Neuronal stem cell (in vitro differentiated cells): ENCODE data around the gene ARHGAP22.

Source experiments
- DNase-seq: peaks from one replicate; pipeline ENCODE4 v3.0.0-alpha.2; 2013; ENCODE audit warnings: low spot score
- H2AFZ ChIP-seq: one replicate; pipeline ENCODE4 v1.6.1; 2013; ENCODE audit warnings: mild to moderate bottlenecking, low read length, inconsistent platforms
- H2AK5ac ChIP-seq: 2 replicates; pipeline ENCODE4 v1.6.1; 2013; ENCODE audit warnings: low read depth, mild to moderate bottlenecking, inconsistent platforms, low read length, moderate library complexity, mixed read lengths
- H2BK120ac ChIP-seq: 2 replicates; pipeline ENCODE4 v1.6.1; 2013; ENCODE audit warnings: low read depth, mild to moderate bottlenecking, inconsistent platforms, low read length, moderate library complexity, mixed read lengths
- H2BK12ac ChIP-seq: one replicate; pipeline ENCODE4 v1.6.1; 2013; ENCODE audit warnings: low read length, inconsistent platforms
- H2BK15ac ChIP-seq: 2 replicates; pipeline ENCODE4 v1.6.1; 2013; ENCODE audit warnings: mild to moderate bottlenecking, low read length, inconsistent platforms, mixed read lengths
- H2BK5ac ChIP-seq: one replicate; pipeline ENCODE4 v1.6.1; 2013; ENCODE audit warnings: inconsistent platforms, mild to moderate bottlenecking, low read length, moderate library complexity
- H3K14ac ChIP-seq: one replicate; pipeline ENCODE4 v1.6.1; 2013; ENCODE audit warnings: low read length, inconsistent platforms
- H3K18ac ChIP-seq: 2 replicates; pipeline ENCODE4 v1.6.1; 2013; ENCODE audit warnings: low read length, inconsistent platforms
- H3K23ac ChIP-seq: 2 replicates; pipeline ENCODE4 v1.6.1; 2013; ENCODE audit warnings: low read depth, mild to moderate bottlenecking, mixed read lengths, low read length, inconsistent platforms; ENCODE audit not compliant: poor library complexity
- H3K27ac ChIP-seq: replicated peaks from 3 replicates; pipeline ENCODE4 v1.5.1; 2013; ENCODE audit warnings: low read length, inconsistent platforms
- H3K27me3 ChIP-seq, 3 experiments: 2 replicates each; pipeline ENCODE4 v1.6.1; 2013; ENCODE audit warnings: low read length in 3 of 3, mild to moderate bottlenecking in 2 of 3, inconsistent platforms in 1 of 3, low read depth in 1 of 3, mixed read lengths in 1 of 3, moderate library complexity in 1 of 3; ENCODE audit not compliant: control insufficient read depth in 3 of 3, insufficient read depth in 3 of 3
- H3K36me3 ChIP-seq, 2 donors: replicated peaks in 1 of 2; 2 replicates each; pipeline ENCODE4 v1.6.1; 2013; ENCODE audit warnings: low read length in 2 of 2; ENCODE audit not compliant: control insufficient read depth in 2 of 2, insufficient read depth in 2 of 2
- H3K4ac ChIP-seq: 2 replicates; pipeline ENCODE4 v1.6.1; 2013; ENCODE audit warnings: inconsistent platforms, mild to moderate bottlenecking, low read length, moderate library complexity
- H3K4me1 ChIP-seq, 2 donors: 1 replicate in 1 of 2; 2 replicates in 1 of 2; pipeline ENCODE4 v1.6.1; 2013; ENCODE audit warnings: low read length in 2 of 2, low read depth in 1 of 2; ENCODE audit not compliant: control insufficient read depth in 2 of 2, insufficient read depth in 1 of 2
- H3K4me2 ChIP-seq: one replicate; pipeline ENCODE4 v1.6.1; 2013; ENCODE audit warnings: mild to moderate bottlenecking, low read length, inconsistent platforms; ENCODE audit not compliant: insufficient read depth, poor library complexity, severe bottlenecking
- H3K4me3 ChIP-seq, 2 donors: 2 replicates each; pipeline ENCODE4 v1.5.1; 2013; ENCODE audit warnings: low read length in 2 of 2, mild to moderate bottlenecking in 2 of 2, inconsistent platforms in 1 of 2, moderate library complexity in 1 of 2
- H3K79me1 ChIP-seq: one replicate; pipeline ENCODE4 v1.6.1; 2013; ENCODE audit warnings: low read depth, mild to moderate bottlenecking, inconsistent platforms, low read length, moderate library complexity
- H3K9ac ChIP-seq: one replicate; pipeline ENCODE4 v1.6.1; 2013; ENCODE audit warnings: mild to moderate bottlenecking, low read depth, low read length, inconsistent platforms; ENCODE audit not compliant: poor library complexity
- H3K9me3 ChIP-seq, 2 donors: replicated peaks in 1 of 2; 2 replicates each; pipeline versions ENCODE3 to v1.6.1; 2013; ENCODE audit warnings: low read length in 2 of 2, mild to moderate bottlenecking in 2 of 2, inconsistent platforms in 1 of 2, low read depth in 1 of 2, mixed read lengths in 1 of 2, moderate library complexity in 1 of 2; ENCODE audit not compliant: control insufficient read depth in 2 of 2, insufficient read depth in 1 of 2
- H4K8ac ChIP-seq: one replicate; pipeline ENCODE4 v1.6.1; 2013; ENCODE audit warnings: low read depth, mild to moderate bottlenecking, inconsistent platforms, low read length, moderate library complexity
- H4K91ac ChIP-seq: one replicate; pipeline ENCODE4 v1.6.1; 2013; ENCODE audit warnings: low read length, low read depth, mild to moderate bottlenecking, inconsistent platforms; ENCODE audit not compliant: poor library complexity
- WGBS, 2 donors: extraction: QIAGEN DNeasy Blood & Tissue Kit; methylation state at CpG; one replicate each; pipeline ENCODE4 v1.1.7; 2013; ENCODE audit warnings: missing lambda C conversion rate in 2 of 2, mixed read lengths in 1 of 2; ENCODE audit not compliant: insufficient read length in 2 of 2, insufficient replicate concordance in 1 of 2; ENCODE audit errors: extremely low coverage in 2 of 2; 5-methylcytosine and 5-hydroxymethylcytosine counted together

ARHGAP22 gene

GRCh38 chr10:48400850-48401220 lies 204.0 kb downstream of the ARHGAP22 start:
- Histone ChIP-seq H4K8ac (no peak overlapping the region), H3K14ac (no peak overlapping the region), H3K4me2 (no peak overlapping the region), H3K79me1 (no peaks in the 10 kb centered on the region), H2BK120ac (no peak overlapping the region), H3K4me1 (peaks cover 9 to 16% of the 10 kb centered on the region in 2 donors), H2AFZ (no peak overlapping the region), H3K27ac (no peak overlapping the region), H3K18ac (no peak overlapping the region), H4K91ac (no peak overlapping the region), H3K4ac (no peak overlapping the region), H3K36me3 (peaks cover 0 to 20% of the 10 kb centered on the region in 2 donors), H2BK15ac (no peak overlapping the region), H3K9me3 (no peaks in the 10 kb centered on the region), H3K4me3 (no peak overlapping the region), H2BK12ac (no peak overlapping the region), H3K9ac (no peak overlapping the region), H2AK5ac (no peak overlapping the region), H3K27me3 (no peaks in the 10 kb centered on the region), H3K23ac (no peak overlapping the region), H2BK5ac (no peak overlapping the region)
- DNase-seq: no peak
- no CpG with 5 or more reads among the region's 1 CpG for WGBS, 2 donors

DNA sequence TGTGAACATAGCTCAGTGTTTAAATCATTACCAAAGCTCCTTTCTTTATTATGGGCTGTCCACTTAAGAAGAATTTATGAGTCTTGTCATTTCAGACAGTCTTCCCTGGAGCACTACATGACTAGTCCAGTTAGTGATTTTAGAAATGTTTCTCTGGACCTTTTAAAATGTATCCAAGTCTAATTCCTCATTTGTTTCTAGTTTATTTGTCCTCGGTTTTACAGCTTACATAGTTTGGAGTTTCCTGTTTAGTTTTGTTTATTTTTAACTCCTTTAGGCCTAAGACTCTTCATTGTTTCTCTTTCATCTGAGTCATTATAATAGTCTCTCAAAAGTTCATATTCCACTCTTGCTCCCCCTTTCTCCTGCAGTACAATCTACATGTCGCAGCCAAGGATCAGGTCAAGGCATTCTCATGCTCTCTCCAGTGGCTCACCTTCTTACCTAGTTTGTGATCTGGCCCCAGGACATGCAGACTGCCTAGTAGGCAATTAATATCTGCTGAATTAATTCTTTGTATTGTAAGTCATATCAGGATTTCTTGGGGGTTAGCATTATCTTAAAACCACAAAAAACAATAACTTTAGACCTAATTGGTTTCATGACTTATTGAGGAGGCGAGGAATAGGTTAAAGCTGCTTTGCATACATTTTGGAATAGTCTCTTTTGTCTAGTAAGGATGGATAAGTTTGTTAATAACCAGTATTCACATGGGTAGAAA lies 204.6 kb downstream of the ARHGAP22 start:
- Histone ChIP-seq H4K91ac (no peak overlapping the region), H3K18ac (no peak overlapping the region), H2BK120ac (no peak overlapping the region), H2AFZ (no peak overlapping the region), H2BK5ac (no peak overlapping the region), H3K27me3 (no peaks in the 10 kb centered on the region), H3K14ac (no peak overlapping the region), H3K4me2 (no peak overlapping the region), H3K27ac (no peak overlapping the region), H2BK12ac (no peak overlapping the region), H3K23ac (no peak overlapping the region), H3K36me3 (peaks cover 0 to 15% of the 10 kb centered on the region in 2 donors), H3K79me1 (no peaks in the 10 kb centered on the region), H3K4me1 (peaks cover 9 to 16% of the 10 kb centered on the region in 2 donors), H3K9ac (no peak overlapping the region), H2BK15ac (no peak overlapping the region), H3K4me3 (no peak overlapping the region), H3K9me3 (no peaks in the 10 kb centered on the region), H4K8ac (no peak overlapping the region), H2AK5ac (no peak overlapping the region), H3K4ac (no peak overlapping the region)
- DNase-seq: no peak
- WGBS, 2 donors: no CpG with 5 or more reads among the region's 3 CpGs

- Histone ChIP-seq H2BK15ac (no peak overlapping the region), H3K9ac (no peak overlapping the region), H4K8ac (no peak overlapping the region), H2BK5ac (no peak overlapping the region), H2BK120ac (no peak overlapping the region), H3K79me1 (no peaks in the 10 kb centered on the region), H2BK12ac (no peak overlapping the region), H2AFZ (no peak overlapping the region), H3K27ac (no peak overlapping the region), H3K4me3 (no peak overlapping the region), H3K4me1 (peaks cover 9 to 16% of the 10 kb centered on the region in 2 donors), H3K36me3 (peaks cover 0 to 8% of the 10 kb centered on the region in 2 donors), H4K91ac (no peak overlapping the region), H3K9me3 (no peaks in the 10 kb centered on the region), H3K18ac (no peak overlapping the region), H3K4me2 (no peak overlapping the region), H3K23ac (no peak overlapping the region), H3K14ac (no peak overlapping the region), H3K4ac (no peak overlapping the region), H3K27me3 (no peaks in the 10 kb centered on the region), H2AK5ac (no peak overlapping the region)
- no CpG with 5 or more reads among the region's 1 CpG for WGBS, 2 donors
- DNase-seq: no peak
Observed at GRCh38 chr10:48399551-48399950, 205.3 kb downstream of the ARHGAP22 start.

DNA sequence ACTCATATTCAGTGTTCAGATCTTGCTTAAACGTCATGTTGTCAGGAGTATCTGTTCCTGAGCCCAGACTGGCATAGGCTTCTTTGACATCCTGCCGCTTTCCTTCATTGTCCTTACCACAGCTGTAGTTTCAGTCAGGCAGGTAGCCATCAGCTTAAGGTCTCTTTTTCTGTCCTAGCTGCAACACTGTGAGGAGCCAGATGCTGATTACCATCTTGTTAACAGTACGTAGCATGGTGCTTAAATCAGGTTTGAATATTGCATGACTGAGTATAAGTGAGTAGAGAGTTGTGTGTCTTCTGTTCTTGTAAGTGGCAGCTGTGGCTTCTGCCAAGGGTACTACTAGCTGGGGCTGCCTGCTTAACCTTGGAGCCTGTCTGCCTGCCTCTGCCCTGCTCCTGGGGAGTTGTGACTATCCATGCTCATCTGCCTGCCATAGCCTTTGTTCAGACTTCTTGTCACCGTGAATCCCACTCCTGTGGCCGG lies 205.8 kb downstream of the ARHGAP22 start:
- H4K91ac ChIP-seq: no peak overlapping the region
- H3K27me3 ChIP-seq: no peaks in the 10 kb centered on the region
- H3K9me3 ChIP-seq: no peaks in the 10 kb centered on the region
- H3K79me1 ChIP-seq: no peaks in the 10 kb centered on the region
- no CpG with 5 or more reads among the region's 5 CpGs for WGBS, 2 donors
- no peak overlapping the region for H3K4ac ChIP-seq
- H2BK120ac ChIP-seq: no peak overlapping the region
- H3K9ac ChIP-seq: no peak overlapping the region
- no peak overlapping the region for H3K4me2 ChIP-seq
- H3K4me1 ChIP-seq: peaks cover 9 to 16% of the 10 kb centered on the region in 2 donors
- no peak overlapping the region for H3K18ac ChIP-seq
- no peak overlapping the region for H2BK15ac ChIP-seq
- H2BK5ac ChIP-seq: no peak overlapping the region
- H3K14ac ChIP-seq: no peak overlapping the region
- no peak overlapping the region for H2BK12ac ChIP-seq
- DNase-seq: no peak
- no peak overlapping the region for H4K8ac ChIP-seq
- no peak overlapping the region for H3K27ac ChIP-seq
- H3K4me3 ChIP-seq: no peak overlapping the region
- no peak overlapping the region for H3K23ac ChIP-seq
- no peak overlapping the region for H2AK5ac ChIP-seq
- no peak overlapping the region for H2AFZ ChIP-seq
- H3K36me3 ChIP-seq: peaks cover 0 to 4% of the 10 kb centered on the region in 2 donors
